K562 (cell line): ENCODE data around the gene IL20RA.

ENCODE experiments used
- CTCF ChIP-seq, 3 experiments: IDR thresholded peaks in 2 of 3; conservative IDR thresholded peaks in 1 of 3; 2 replicates each; pipeline ENCODE4 v1.5.1; 2011 to 2012; ENCODE audit warnings: low read length in 3 of 3, mild to moderate bottlenecking in 3 of 3, control low read depth in 2 of 3, improper control_type of control experiment in 1 of 3, inconsistent platforms in 1 of 3, low read depth in 1 of 3, mixed read lengths in 1 of 3, moderate library complexity in 1 of 3; ENCODE audit not compliant: insufficient read depth in 2 of 3
- EZH2 ChIP-seq: IDR thresholded peaks from 2 replicates; pipeline ENCODE4 v1.6.1; 2012; ENCODE audit warnings: low read depth, mild to moderate bottlenecking, inconsistent platforms, low read length, borderline replicate concordance
- HMGXB4 ChIP-seq: sonication (generic); formaldehyde crosslinking; IDR thresholded peaks from 2 replicates; pipeline ENCODE4 v1.8.1; 2023; ENCODE audit warnings: mild to moderate bottlenecking, missing genetic modification reagents
- PHF21A ChIP-seq: fragments of 450-650 bp; IDR thresholded peaks from 2 replicates; pipeline ENCODE4 v1.6.1; 2017; ENCODE audit warnings: low read depth, borderline replicate concordance
- SRF ChIP-seq, 2 experiments: fragments of 250-450, 450-650 bp in 1 of 2; sonication (Bioruptor Pico) in 1 of 2; sonication (generic) in 1 of 2; formaldehyde crosslinking; IDR thresholded peaks; 2 replicates each; pipeline versions ENCODE4 v1.5.0 to v1.5.1; 2020 to 2022; ENCODE audit warnings: mild to moderate bottlenecking in 1 of 2, missing genetic modification reagents in 1 of 2

GRCh38 chr6:137056121-137056880 is 11.5 kb upstream of the IL20RA start:
- TF ChIP-seq CTCF (IDR thresholded peaks at IDR 0.05 in 2 of 3, conservative IDR thresholded peaks at IDR 0.05 in 1 of 3; ENCODE audit: insufficient read depth in 2 of 3, low read depth in 1 of 3, low read length in 3 of 3): no peak
- no peak for TF ChIP-seq PHF21A
- no peak for TF ChIP-seq HMGXB4 (CRISPR knock-in tag)
- TF ChIP-seq SRF (CRISPR knock-in tag; IDR thresholded peaks at IDR 0.05): no peak
- TF ChIP-seq EZH2: no peak
